ENCODE results near the gene LRRC74B.
"Not testable (repeated sequence)": the region's sequence is repeated elsewhere in the genome, so short reads cannot be mapped to it uniquely, and the experiment has no call there.

LRRC74B gene

DNA sequence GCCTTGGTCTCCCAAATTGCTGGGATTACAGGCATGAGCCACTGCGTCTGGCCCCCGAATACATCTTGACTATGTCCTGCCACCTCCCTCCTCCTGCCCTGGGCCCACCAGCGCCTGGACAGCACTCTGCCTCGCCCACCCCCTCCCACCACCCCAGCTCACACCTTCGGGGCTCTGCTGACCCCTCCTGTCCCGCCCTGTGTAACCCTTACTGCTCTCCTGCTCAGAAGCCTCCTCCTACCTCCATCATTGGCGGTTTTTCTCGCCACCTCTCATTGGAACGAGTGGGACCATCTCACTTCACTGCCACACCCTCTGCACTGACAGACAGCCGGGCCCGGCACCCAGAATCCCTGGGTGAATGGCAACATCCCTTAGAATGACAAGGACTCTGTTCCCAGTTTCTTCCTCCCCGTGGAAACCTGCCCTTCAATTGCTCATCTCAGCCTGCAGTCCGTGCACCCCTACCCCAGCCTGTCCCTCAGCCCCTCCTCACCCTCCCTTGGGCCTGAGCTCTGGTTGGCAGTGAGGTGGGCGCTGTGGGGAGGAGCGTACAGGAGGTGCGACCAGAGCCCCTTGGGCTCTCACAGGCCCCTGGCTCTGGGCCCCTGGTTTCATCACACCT, 32.2 kb downstream of the LRRC74B start:
- DNase-seq (ENCODE audit: low read depth) = no peak

DNA sequence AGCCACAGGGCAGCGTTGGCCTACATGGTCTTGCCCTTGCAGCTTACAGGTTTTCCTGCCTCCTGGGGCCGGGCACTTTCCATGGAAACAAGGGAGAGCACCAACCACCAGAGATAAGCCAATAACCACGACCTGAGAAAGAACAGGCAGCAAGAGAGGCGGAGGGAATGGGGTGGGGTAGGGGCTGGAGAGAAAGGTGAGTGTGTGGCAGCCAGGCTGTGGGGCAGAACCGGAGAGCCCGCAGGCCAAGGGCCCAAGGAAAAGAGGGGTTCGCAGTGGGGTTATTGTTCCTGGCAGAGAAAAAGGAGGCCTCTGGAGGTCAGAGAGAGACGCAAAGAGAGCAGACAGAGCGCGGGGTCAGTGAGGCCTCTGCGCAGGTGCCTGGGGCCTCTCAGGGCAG, 33.2 kb downstream of the LRRC74B start:
- DNase-seq (ENCODE audit: low read depth) = no peak

DNA sequence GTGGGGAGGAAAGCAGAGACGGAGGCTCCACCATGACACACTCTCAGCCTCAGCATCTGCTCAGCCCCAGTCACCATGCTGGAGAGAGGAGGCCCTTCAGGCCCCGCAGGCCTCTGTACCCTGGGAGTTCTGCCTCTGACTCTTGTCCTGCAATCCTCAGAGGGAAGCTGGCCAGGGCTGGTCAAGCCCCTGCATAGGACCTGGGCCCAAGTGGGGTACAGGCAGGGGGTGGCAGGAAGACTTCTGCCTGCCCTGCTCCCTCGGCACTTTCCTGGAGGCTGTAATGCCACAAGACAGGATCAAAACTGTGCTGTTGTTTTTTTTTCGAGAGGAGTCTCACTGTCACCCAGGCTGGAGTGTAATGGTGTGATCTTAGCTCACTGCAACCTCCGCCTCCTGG, 33.7 kb downstream of the LRRC74B start:
- DNase-seq (ENCODE audit: low read depth) = no peak

DNA sequence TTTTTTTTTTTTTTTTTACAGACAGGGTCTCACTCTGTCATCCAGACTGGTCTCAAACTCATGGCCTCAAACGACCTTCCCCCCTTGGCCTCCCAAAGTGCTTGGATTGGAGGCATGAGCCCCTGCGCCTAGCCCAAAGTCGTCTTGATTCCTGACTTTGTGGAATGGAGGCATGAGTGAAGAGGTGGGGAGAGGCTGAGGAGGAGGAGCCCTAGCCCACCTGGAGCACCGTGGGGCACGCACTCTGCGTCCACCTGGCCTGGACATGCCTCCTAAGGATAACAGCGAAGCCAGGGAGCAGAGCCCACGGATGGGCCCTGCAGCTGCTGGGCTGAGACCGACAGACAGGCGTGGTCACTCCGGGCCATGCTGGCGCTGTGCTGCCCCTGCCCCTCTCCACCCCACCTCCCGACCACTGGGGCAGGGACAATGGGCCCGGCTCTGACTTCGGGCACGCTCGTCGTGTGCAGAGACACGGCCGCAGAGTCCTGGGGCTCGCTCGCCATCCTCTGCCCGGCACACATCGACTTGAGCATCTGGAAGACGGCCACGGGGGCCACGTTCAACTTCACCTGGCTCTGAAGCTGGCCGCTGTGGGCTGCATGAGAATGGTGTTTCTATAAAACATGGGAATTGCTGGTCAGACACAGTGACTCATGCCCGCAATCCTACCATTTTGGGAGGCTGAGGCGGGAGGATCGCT, 34.8 kb downstream of the LRRC74B start:
- no peak for DNase-seq (ENCODE audit: low read depth)

DNA sequence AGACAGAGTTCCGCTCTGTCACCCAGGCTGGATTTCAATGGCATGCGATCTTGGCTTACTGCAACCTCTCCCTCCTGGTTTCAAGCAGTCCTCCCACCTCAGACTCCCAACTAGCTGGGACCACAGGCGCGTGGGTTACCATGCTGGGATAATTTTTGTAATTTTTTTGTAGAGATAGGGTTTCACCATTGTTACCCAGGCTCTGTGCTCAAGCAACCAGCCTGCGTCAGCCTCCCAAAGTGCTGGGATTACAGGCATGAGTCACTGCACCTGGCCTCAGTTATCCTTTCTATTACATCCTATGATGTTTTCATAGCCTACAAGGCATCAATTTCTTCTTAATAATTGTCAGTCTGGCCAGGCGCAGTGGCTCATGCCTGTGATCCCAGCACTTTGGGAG, 36.5 kb downstream of the LRRC74B start:
- no peak for DNase-seq (ENCODE audit: low read depth)

DNA sequence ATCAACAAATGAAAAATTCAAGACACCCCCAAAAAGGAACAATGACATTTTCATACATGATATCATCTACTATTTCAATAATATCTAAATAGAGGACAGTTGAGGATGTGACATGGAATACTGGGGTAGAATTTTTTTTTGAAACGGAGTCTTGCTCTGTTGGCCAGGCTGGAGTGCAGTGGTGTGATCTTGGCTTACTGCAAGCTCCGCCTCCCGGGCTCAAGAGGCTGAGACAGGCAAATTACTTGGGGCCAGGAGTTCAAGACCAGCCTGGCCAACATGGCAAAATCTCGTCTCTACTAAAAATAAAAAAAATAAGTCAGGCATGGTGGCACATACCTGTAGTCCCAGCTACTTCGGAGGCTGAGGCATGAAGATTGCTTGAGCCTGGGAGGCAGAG, 41.4 kb downstream of the LRRC74B start:
- DNase-seq (ENCODE audit: low read depth) = no peak

DNA sequence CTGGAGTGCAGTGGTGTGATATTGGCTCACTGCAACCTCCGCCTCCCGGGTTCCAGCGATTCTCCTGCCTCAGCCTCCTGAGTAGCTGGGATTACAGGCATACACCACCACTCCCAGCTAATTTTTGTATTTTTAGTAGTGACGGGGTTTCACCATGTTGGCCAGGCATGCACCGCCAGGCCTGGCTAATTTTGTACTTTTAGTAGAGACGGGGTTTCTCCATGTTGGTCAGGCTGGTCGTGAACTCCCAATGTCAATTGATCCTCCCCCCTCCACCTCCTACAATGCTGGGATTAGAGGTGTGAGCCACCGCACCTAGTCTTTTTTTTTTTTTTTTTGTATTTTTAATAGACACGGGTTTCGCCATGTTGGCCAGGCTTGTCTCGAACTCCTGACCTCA, 42.2 kb downstream of the LRRC74B start:
- DNase-seq (ENCODE audit: low read depth) = not testable (repeated sequence)

DNA sequence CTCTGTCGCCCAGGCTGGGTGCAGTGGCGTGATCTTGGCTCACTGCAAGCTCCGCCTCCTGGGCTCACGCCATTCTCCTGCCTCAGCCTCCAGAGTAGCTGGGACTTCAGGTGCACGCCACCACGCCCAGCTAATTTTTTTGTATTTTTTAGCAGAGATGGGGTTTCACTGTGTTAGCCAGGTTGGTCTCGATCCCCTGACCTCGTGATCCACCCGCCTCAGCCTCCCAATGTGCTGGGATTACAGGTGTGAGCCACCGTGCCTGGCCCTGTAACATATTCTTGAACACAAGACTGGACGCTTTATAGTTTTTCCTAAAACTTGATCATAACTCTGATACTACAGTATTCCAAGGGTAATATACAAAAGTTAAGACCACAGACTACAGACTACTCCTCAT, 45.5 kb downstream of the LRRC74B start:
- not testable (repeated sequence) for DNase-seq (ENCODE audit: low read depth)

DNA sequence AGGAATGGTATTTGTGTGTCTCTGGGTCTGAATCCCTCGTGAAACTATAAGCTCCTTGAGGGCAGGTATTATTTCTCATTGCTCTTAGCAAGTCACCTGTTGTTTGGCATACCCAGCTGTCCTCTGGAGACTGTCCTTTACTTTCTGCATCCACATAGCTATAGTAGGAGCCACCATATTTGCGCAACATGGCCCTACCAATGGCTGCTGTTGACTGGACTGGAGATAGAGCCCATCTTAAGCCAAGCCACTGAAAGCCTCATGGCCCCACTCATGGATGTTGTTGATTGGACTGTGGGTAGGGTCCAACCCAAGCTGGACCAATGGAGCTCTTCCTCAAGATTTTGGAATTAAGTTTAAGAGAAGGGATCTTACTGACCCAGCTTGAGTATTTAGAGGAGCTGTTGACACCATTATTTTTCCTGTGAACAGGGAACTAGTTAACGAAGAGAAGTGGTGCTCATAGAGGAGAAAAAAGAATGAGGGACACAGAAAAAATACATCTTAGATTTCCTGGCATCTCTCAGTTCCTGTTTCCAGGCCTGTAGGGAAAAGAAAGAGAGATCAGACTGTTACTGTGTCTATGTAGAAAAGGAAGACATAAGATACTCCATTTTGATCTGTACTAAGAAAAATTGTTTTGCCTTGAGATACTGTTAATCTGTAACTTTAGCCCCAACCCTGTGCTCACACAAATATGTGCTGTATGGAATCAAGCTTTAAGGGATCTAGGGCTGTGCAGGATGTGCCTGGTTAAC, 47.2 kb downstream of the LRRC74B start:
- no peak for DNase-seq (ENCODE audit: low read depth)

DNA sequence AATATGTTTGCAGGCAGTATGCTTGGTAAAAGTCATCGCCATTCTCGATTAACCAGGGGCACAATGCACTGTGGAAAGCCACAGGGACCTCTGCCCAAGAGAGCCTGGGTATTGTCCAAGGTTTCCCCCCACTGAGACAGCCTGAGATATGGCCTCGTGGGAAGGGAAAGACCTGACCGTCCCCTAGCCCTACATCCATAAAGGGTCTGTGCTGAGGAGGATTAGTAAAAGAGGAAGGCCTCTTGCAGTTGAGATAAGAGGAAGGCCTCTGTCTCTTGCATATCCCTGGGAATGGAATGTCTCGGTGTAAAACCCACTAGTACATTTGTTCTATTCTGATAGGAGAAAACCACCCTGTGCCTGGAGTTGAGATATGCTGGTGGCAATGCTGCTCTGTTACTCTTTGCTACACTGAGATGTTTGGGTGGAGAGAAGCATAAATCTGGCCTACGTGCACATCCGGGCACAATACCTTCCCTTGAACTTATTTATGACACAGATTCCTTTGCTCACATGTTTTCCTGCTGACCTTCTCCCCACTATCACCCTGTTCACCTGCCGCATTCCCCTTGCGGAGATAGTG, 47.9 kb downstream of the LRRC74B start:
- DNase-seq (ENCODE audit: low read depth) = not testable (repeated sequence)

DNA sequence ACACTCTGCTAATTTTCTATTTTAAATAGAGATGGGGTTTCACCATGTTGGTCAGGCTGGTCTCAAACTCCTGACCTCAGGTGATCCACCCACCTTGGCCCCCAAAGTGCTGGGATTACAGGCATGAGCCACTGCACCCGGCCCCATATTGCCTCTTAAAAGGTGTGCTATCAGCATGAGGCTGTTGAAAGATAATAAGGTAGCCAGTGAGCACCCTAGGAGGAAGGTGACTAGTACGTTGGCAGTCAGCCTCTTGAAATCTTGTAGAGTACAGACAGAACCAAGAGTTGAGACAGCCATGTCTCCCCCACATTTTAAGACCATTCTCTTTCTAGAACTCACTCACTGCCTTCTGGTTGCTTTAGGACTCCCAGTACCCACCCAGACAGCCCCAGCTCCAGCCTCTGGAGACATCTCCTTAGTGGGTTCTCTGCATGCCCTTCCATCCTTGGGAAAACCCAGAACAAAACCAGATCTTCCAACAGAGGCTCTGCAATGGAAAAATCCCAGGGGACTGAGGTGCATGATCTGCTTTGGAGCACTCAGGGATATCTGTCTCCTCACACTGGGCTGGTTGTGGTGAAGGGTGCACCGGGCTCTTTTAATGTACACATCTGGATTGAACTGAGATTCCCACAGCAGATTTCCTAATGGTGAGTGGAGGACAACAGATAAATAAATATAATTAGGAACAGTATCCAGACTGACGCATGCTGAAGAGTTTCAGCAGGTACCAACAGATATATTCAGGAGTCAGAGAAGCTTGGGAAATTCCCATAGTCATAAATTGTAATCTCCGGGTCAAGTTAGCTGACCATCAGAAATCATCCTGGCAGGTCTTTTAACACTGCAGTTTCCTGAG, 49.4 kb downstream of the LRRC74B start:
- DNase-seq (ENCODE audit: low read depth) = no peak

DNA sequence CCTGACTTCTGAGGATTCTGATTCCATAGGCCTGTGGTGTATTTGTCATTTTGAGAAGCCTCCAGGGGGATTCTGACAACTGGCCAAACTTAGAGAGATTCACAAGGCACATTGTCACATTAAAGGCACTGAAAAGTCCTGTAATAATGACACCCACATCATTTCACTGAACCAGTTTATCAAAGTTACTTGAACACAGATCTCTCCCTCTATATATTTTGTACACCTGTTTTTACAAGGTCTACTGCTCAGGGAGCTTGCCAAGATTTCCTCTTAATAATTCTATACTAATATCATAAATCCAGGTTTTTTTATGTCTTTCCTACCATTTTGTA, 50.0 kb downstream of the LRRC74B start:
- DNase-seq (ENCODE audit: low read depth) = no peak

DNA sequence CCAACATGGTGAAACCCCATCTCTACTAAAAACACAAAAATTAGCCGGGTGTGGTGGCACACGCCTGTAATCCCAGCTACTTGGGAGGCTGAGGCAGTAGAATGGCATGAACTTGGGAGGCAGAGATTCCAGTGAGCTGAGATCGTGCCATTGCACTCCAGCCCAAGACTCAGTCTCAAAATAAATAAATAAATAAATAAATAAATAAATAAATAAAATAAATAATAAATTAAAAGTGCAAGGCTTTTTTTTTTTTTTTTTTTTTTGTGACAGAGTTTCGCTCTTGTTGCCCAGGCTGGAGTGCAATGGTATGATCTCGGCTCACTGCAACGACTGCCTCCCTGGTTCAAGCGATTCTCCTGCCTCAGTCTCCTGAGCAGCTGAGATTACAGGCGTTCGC, 51.1 kb downstream of the LRRC74B start:
- not testable (repeated sequence) for DNase-seq (ENCODE audit: low read depth)

DNA sequence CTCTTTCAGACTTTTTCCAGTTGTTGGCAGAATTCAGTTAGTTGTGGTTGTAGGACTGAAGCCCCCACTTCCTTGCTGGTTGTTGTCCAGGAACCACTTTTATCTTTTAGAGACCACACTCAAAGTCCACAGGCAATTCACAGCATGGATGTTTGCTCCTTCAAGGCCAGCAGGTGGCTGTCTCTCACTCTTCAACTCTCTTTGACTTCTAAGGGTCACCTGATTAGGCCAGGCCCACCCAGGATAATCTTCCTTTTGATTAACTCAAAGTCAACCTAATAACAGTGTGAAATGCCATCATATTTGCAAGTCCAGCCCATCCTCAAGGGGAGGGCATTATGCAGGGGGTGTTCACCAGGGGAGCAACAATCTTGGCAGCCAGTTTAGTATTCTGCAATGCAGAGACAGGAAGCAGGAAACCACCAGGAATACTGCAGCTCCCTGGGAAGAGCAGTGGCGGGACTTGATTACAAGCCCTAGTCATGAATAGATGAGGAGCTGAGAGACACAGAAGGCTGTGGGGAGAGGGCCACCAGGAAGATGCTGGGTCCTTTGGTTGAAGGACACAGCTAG, 52.4 kb downstream of the LRRC74B start:
- DNase-seq (ENCODE audit: low read depth) = no peak

DNA sequence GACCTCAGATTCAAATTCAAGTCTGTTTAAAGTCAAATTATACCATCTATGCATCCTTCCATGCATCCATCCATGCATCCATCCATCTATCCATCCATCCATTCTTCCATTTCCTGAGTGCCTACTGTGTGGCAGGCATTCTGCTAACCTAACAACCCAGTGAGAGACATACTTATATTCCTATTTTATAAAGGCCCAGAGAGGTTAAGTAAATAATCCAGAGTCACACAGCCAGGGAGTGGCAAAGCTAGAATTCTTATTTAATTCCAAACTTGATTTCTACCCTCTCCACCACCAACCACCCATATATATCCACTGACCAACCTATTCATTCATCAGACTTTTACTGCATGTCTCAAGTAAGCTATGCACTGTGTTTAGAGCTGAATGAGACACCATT, 53.8 kb downstream of the LRRC74B start:
- DNase-seq (ENCODE audit: low read depth) = no peak

DNA sequence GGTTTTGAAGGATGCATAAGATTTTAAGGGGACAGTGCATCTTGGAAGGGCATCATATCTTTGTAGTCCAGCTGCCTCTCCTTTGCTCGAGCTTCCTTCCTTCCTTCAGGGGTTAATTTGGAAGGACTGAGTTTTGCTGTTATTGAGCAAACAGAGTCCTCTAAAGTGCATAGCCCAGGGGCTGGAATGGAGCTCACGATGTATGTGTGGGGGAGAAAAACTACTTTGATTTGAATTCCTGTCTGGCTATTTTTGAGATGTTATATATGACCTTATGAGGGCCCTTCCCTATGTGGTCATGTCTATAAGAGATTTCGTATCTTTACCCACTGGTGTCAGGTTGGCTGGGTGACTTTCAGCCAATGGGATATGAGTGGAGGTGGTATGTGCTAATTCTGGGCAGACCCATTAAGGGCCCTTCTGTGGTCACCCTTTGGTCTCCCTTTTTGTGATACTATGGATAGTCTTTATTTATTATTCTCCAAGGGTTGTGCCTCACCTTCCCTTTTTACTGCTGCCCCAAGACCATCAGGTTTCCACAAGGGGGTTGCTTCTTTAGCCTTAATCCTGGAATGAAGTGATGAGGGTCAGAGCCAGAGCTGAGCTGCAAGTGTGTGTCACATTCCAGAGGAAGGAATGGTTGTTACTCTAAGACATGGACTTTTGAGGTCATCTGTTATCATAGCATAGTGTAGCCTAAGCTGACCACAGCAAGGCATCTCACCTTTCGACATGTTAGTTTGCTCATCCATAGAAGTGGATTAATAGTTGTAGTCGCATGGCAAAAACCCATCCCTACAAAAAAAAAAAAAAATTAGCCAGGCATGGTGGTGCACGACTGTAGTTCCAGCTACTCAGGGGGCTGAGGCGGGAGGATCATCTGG, 54.6 kb downstream of the LRRC74B start:
- DNase-seq (ENCODE audit: low read depth) = no peak

DNA sequence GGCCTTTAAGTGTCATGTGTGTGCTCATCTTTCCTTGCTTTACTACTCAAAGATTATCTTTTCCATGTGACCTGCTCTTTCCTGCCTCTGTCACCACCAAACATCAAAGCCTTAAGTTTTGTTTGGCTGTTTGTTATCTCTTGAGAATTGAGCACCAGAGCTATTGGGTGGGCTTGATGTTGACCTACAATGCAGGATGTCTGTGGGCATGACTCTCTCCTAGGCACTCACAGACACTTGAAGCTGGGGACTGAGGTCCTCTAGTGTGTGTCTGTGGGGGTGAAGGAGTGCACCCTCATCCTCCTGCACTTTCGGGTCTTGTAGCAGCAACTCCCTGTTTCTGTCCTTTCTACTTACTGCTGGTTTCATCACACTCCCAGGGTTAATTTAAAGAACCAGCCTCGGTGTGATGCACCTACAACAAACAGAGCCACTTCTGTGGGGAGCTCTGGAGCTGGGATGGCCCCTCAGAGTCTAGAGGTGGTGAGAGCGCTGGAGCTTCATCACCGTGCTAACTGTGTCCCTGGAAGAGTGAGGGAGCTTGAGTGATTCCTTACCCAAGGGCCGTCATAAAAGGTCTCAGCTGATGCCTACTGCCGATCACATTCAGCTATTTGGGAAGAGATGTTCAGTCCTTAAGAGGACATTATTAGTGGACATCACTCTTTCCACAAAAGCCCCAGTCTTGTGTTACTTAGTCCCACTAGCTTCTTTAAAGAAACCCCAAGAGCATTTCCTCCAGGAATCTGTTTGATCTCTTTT, 56.3 kb downstream of the LRRC74B start:
- DNase-seq (ENCODE audit: low read depth) = no peak

DNA sequence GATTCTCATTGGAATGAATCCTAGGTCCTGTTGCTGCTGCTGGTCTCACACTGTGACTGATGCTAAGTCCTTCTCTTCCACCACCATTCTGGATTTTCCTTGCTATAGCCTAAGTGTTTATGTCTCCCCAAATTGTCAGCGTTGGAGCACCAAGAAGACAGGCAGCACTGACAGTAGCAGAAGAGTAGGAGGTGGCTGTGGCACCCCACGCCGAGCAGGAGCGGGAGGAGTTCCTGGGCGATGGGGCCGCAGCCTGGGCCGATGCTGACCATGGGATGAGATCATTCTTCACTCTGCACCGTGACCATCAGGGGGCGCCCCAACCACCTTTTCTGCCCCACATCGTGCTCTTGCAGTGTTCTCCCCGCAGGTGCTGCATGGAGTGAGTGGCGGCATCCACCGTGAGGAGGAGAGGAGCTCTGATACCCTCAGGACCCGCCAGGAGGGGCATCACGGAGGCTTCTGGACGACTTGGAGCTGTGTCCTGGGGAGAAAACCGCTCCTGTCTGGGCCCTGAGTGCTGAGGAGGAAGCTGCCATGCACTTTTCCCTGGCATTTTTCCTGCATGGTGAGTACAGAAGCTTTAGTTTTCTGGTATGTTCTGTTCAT, 57.0 kb downstream of the LRRC74B start:
- peak; percentile 62 for DNase-seq (ENCODE audit: low read depth)

DNA sequence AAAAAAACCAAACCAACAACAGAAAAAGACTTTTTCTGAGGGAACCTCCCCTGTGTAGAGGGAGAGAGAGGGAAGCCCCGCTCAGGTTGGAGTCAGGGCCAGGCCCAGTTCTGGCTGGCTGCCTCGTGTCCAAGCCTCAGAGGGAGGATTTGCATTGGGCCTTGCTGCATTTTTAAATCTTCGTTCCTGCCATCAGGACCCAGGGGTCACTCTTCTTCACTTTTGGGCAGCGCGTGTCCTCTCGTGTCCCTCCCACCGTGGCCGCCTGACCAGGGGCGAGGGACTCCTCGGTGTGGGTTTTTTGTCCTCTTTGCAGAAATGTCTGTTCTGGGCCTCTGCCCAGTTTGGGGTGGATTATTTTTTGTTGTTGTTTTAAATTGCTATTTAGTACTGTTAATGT, 57.9 kb downstream of the LRRC74B start:
- no peak for DNase-seq (ENCODE audit: low read depth)

Measured in activated T-helper 9 cell treated with anti-CD3 and anti-CD28 coated beads, Interleukin-2, amount 50 U/mL, for 16 hours (primary cell).